B cell (primary cell): ENCODE data around the gene DPT. TPM values are rescaled to one million over a fixed set of nuclear protein-coding genes. Genes with fewer than 3 reads are reported as not detected.

Experiments used
- ATAC-seq: fragments of 200-7000 bp; cut with Tn5 transposase; one replicate; pipeline ENCODE4 v1.10.0; 2021; ENCODE audit warnings: low read depth, mild to moderate bottlenecking, moderate number of reproducible peaks, moderate library complexity
- CTCF ChIA-PET: fragments of 350-600 bp; sonication (Branson Sonifier 250); formaldehyde crosslinking; loops from one replicate; lab custom pipeline; 2021; ENCODE audit warnings: antibody characterized with exemption, inconsistent platforms; lab: Charles Lee
- POLR2A ChIA-PET: fragments of 350-600 bp; sonication (Branson Sonifier 250); formaldehyde crosslinking; loops from one replicate; lab custom pipeline; 2021; ENCODE audit warnings: antibody characterized with exemption; lab: Charles Lee
- DNase-seq: peaks from one replicate; pipeline ENCODE4 v3.0.0; 2013
- H2AFZ ChIP-seq: 2 replicates; pipeline ENCODE4 v1.6.1; 2012; ENCODE audit warnings: mild to moderate bottlenecking, low read depth, low read length; ENCODE audit not compliant: insufficient read depth, poor library complexity, severe bottlenecking
- H3K27ac ChIP-seq, 2 donors: 1 replicate in 1 of 2; 2 replicates in 1 of 2; pipeline ENCODE4 v1.5.1; 2012 to 2013; ENCODE audit warnings: low read length in 2 of 2, mild to moderate bottlenecking in 2 of 2, moderate library complexity in 1 of 2
- H3K27me3 ChIP-seq, 4 experiments: fragments of 200-600 bp in 1 of 4; sonication (generic) in 1 of 4; replicated peaks in 1 of 4; 1 replicate in 2 of 4; 2 replicates in 2 of 4; pipeline versions ENCODE4 v1.6.1 to v1.7.0; 2013 to 2016; ENCODE audit warnings: low read length in 3 of 4, mild to moderate bottlenecking in 2 of 4, mixed read lengths in 1 of 4, moderate library complexity in 1 of 4; ENCODE audit not compliant: insufficient read depth in 4 of 4, control insufficient read depth in 3 of 4; ENCODE audit errors: control extremely low read depth in 1 of 4
- H3K36me3 ChIP-seq, 2 experiments: replicated peaks in 1 of 2; 1 replicate in 1 of 2; 2 replicates in 1 of 2; pipeline versions ENCODE4 v1.6.1 to v1.7.1; 2013; ENCODE audit warnings: low read length in 1 of 2; ENCODE audit not compliant: insufficient read depth in 2 of 2, control insufficient read depth in 1 of 2; ENCODE audit errors: control extremely low read depth in 1 of 2, extremely low read depth in 1 of 2
- H3K4me1 ChIP-seq, 2 donors: fragments of 200-600 bp in 1 of 2; sonication (generic) in 1 of 2; 1 replicate in 1 of 2; 2 replicates in 1 of 2; pipeline versions ENCODE4 v1.5.1 to v1.6.1; 2013 to 2017; ENCODE audit warnings: low read length in 2 of 2; ENCODE audit not compliant: control insufficient read depth in 2 of 2, insufficient read depth in 2 of 2
- H3K4me2 ChIP-seq: replicated peaks from 2 replicates; pipeline ENCODE3; 2012; ENCODE audit warnings: mild to moderate bottlenecking, low read depth, low read length; ENCODE audit not compliant: poor library complexity, severe bottlenecking
- H3K4me3 ChIP-seq, 5 experiments: fragments of 200-600 bp in 1 of 5; sonication (generic) in 1 of 5; 1 replicate in 3 of 5; 2 replicates in 2 of 5; pipeline versions ENCODE4 v1.5.1 to v1.7.0; 2011 to 2016; ENCODE audit warnings: low read length in 4 of 5, mild to moderate bottlenecking in 4 of 5, low read depth in 2 of 5, control low read depth in 1 of 5, moderate library complexity in 1 of 5; ENCODE audit not compliant: insufficient read depth in 1 of 5; ENCODE audit errors: control extremely low read depth in 1 of 5, extremely low read depth in 1 of 5
- H3K79me2 ChIP-seq: fragments of 200-600 bp; sonication (generic); one replicate; pipeline ENCODE4 v1.6.0; 2016; ENCODE audit warnings: low read length; ENCODE audit not compliant: control insufficient read depth, insufficient read depth
- H3K9ac ChIP-seq: fragments of 200-600 bp; sonication (generic); 2 replicates; pipeline ENCODE4 v1.6.1; 2017; ENCODE audit warnings: mild to moderate bottlenecking, low read length, moderate library complexity
- H3K9me3 ChIP-seq, 3 donors: one replicate each; pipeline versions ENCODE4 v1.6.1 to v1.7.1; 2013; ENCODE audit warnings: low read length in 2 of 3; ENCODE audit not compliant: control insufficient read depth in 2 of 3, insufficient read depth in 1 of 3; ENCODE audit errors: control extremely low read depth in 1 of 3
- H4K20me1 ChIP-seq: 2 replicates; pipeline ENCODE4 v1.6.0; 2012; ENCODE audit warnings: mild to moderate bottlenecking, low read length; ENCODE audit not compliant: insufficient read depth, control insufficient read depth, poor library complexity, severe bottlenecking
- H3K27ac Mint-ChIP-seq: one replicate; pipeline ENCODE4 v1.8.0; 2021; ENCODE audit warnings: mixed read lengths
- H3K27me3 Mint-ChIP-seq: one replicate; pipeline ENCODE4 v1.8.0; 2021; ENCODE audit warnings: mixed read lengths
- H3K4me1 Mint-ChIP-seq: one replicate; pipeline ENCODE4 v1.8.0; 2021; ENCODE audit warnings: mixed read lengths
- H3K4me3 Mint-ChIP-seq: one replicate; pipeline ENCODE4 v1.8.0; 2021; ENCODE audit warnings: mixed read lengths
- H3K9me3 Mint-ChIP-seq: one replicate; pipeline ENCODE4 v1.8.0; 2022; ENCODE audit warnings: mixed read lengths; ENCODE audit not compliant: insufficient read depth
- CTCF ChIP-seq: fragments of 200-600 bp; IDR thresholded peaks from one replicate; pipeline ENCODE4 v1.8.0; 2022; ENCODE audit warnings: antibody characterized with exemption, mild to moderate bottlenecking
- EZH2 ChIP-seq: IDR thresholded peaks from 2 replicates; pipeline ENCODE4 v1.6.1; 2012; ENCODE audit warnings: borderline replicate concordance, low read depth, mild to moderate bottlenecking, moderate library complexity, low read length; ENCODE audit not compliant: insufficient read depth, poor library complexity, severe bottlenecking
- WGBS: methylation state at CpG from one replicate; pipeline ENCODE4 v1.1.5; 2013; ENCODE audit warnings: missing lambda C conversion rate; ENCODE audit not compliant: insufficient coverage; 5-methylcytosine and 5-hydroxymethylcytosine counted together
- intact Hi-C: fragments of 100-400 bp; cut with micrococcal nuclease; formaldehyde crosslinking; loops from one replicate; pipeline ENCODE4 v1.10.0; 2022
- polyA plus RNA-seq: library from polyadenylated mRNA; depleted of rRNA; stranded (reverse); fragments of >200 nt; gene quantifications from 2 replicates; pipeline ENCODE4 v1.2.3, GENCODE V29; 2012
- total RNA-seq, 2 donors: library from RNA; stranded (reverse); fragments of 120-200 nt in 1 of 2; gene quantifications; 1 replicate in 1 of 2; 2 replicates in 1 of 2; pipeline versions ENCODE4 v1.2.3 to v1.2.4, GENCODE V29; 2013 to 2022

Gene DPT
- total and polyA plus RNA-seq, 2 donors (not counting 1 experiment from before 2014, with no cell fraction given), result not detected

GRCh38 chr1:168692472-168692871 lies 36.5 kb downstream of the DPT start:
- Histone ChIP-seq H3K36me3 (no peaks in the 10 kb centered on the region), H3K27me3 (no peaks in the 10 kb centered on the region), H3K9me3 (no peaks in the 10 kb centered on the region), H2AFZ (no peak overlapping the region), H4K20me1 (no peaks in the 10 kb centered on the region), H3K4me1 (no peaks in the 10 kb centered on the region), H3K4me2 (no peak overlapping the region), H3K9ac (no peak overlapping the region), H3K79me2 (no peaks in the 10 kb centered on the region), H3K27ac (no peak overlapping the region), H3K4me3 (no peak overlapping the region)
- ChIA-PET CTCF (no interaction called here), POLR2A (no interaction called here)
- TF ChIP-seq EZH2 (no peak), CTCF (no peak)
- H3K4me1 Mint-ChIP-seq, result no peaks in the 10 kb centered on the region
- 96% methylated on average over 3 of the region's 3 CpGs for WGBS
- no peaks in the 10 kb centered on the region for H3K9me3 Mint-ChIP-seq
- DNase-seq (no peak), ATAC-seq (no peak)
- H3K4me3 Mint-ChIP-seq, result no peak overlapping the region
- H3K27me3 Mint-ChIP-seq, result no peaks in the 10 kb centered on the region
- H3K27ac Mint-ChIP-seq, result no peak overlapping the region
- intact Hi-C loops, result no loop called here

- no peak overlapping the region for H3K4me3 ChIP-seq
- no peak overlapping the region for H3K4me2 ChIP-seq
- H3K36me3 ChIP-seq, result no peaks in the 10 kb centered on the region
- no peaks in the 10 kb centered on the region for H4K20me1 ChIP-seq
- no peak overlapping the region for H3K9ac ChIP-seq
- no peaks in the 10 kb centered on the region for H3K79me2 ChIP-seq
- ChIA-PET CTCF (no interaction called here), POLR2A (no interaction called here)
- TF ChIP-seq EZH2, result no peak
- TF ChIP-seq CTCF, result no peak
- no peak overlapping the region for H2AFZ ChIP-seq
- ATAC-seq (no peak), DNase-seq (no peak)
- Mint-ChIP-seq H3K27me3 (no peaks in the 10 kb centered on the region), H3K4me1 (no peaks in the 10 kb centered on the region), H3K4me3 (no peak overlapping the region), H3K9me3 (no peaks in the 10 kb centered on the region), H3K27ac (no peak overlapping the region)
- H3K27me3 ChIP-seq, result no peaks in the 10 kb centered on the region
- no peaks in the 10 kb centered on the region for H3K9me3 ChIP-seq
- no peak overlapping the region for H3K27ac ChIP-seq
- no peaks in the 10 kb centered on the region for H3K4me1 ChIP-seq
- intact Hi-C loops, result no loop called here
- 93% methylated on average over 2 of the region's 5 CpGs for WGBS
Observed at GRCh38 chr1:168691541-168691940, 37.5 kb downstream of the DPT start.
